ENCODE measurements around the gene KCNK5. TPM values are rescaled to one million over a fixed set of nuclear protein-coding genes. Genes with fewer than 3 reads are reported as not detected.
A peak's percentile ranks its signal among the peaks of the same experiment; 100 is the strongest.

The KCNK5 gene
- total RNA-seq, 2 donors from 2014 or later = 10.9 to 14.7 TPM

DNA sequence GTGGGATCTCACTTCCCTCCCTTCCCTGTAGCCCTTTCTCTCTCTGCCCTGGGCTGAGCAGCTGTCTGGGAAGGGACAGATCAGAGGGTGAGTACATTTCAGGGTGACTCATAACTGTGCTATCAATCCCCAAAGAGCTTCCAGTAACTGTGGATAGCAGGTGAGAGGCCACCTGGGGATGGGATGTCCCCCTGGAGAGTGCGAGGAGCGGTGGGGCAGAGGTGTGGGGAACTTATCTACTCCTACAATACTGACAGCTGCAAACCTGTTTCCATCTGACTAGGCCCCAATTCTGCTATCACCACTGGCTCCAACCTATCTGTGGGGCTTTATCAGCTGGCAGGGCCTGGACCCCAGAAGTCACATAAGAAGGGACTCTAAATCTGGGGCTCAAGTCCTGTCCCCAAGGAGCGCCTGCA lies 32.6 kb downstream of the KCNK5 start:
- no peaks in the 10 kb centered on the region for H3K9me3 Mint-ChIP-seq
- peaks cover 12% of the 10 kb centered on the region for H3K4me1 Mint-ChIP-seq (ENCODE audit: low read depth)
- H3K4me3 Mint-ChIP-seq = no peak overlapping the region
- no peaks in the 10 kb centered on the region for H3K27me3 Mint-ChIP-seq (ENCODE audit: low read depth)
- H3K36me3 Mint-ChIP-seq (ENCODE audit: insufficient read depth in 2 of 2) = peaks cover 11 to 17% of the 10 kb centered on the region in 2 donors
- ATAC-seq (replicated peaks in 1 of 2) = no peak
- peak overlapping the region; percentile 26 for H3K27ac Mint-ChIP-seq
- DNase-seq = no peak

DNA sequence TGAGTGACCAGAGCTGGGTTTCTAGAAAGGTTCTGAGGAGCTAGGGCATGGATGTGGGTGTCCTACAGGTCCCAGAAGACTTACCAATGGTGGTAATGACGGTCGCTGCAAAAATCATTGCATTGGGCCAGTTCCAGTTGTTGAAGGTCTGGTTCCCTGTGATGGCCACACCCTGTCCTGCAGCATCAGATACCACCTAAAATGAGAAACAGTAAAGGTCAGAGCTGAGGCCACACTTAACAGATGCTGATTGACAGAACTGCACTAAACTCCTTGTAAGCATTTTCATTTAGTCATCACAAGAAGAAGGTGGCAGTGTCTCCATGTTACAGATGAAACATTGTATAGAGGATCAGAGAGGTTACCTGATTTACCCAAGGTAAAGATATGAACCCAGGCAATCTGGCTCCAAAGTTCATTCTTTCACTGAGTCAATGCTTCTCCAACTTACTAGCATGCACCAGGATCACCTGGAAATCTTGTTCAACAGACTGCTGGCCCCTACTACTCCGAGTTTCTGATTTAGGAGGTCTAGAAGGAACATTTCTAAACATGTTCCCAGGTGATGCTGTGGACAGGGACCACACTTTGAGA lies 33.4 kb downstream of the KCNK5 start:
- no peak overlapping the region for H3K4me3 Mint-ChIP-seq
- no peaks in the 10 kb centered on the region for H3K27me3 Mint-ChIP-seq (ENCODE audit: low read depth)
- H3K36me3 Mint-ChIP-seq (ENCODE audit: insufficient read depth in 2 of 2) = peaks cover 11 to 17% of the 10 kb centered on the region in 2 donors
- H3K9me3 Mint-ChIP-seq = no peaks in the 10 kb centered on the region
- H3K4me1 Mint-ChIP-seq (ENCODE audit: low read depth) = peaks cover 12% of the 10 kb centered on the region
- H3K27ac Mint-ChIP-seq = no peak overlapping the region
- DNase-seq = no peak
- no peak for ATAC-seq (replicated peaks in 1 of 2)

DNA sequence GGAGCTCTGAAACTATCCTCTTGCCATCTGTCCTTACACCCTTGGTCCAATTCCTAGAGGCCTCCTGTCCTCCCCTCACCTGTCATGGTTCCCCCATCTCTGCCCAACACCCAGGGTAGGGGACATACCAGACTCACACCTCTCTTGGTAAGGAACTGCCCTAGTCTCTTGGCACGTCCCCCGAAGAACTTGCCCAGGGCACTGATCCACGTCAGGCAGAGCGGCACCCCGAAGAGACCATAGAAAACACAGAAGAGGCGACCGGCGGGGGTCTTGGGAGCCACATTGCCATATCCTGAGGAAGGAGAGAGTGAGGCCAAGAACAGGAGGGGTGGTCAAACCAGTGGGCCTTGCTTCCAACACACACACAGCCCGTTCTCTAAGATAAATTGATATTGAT lies 34.8 kb downstream of the KCNK5 start:
- Mint-ChIP-seq H3K27me3 (ENCODE audit: low read depth) (no peaks in the 10 kb centered on the region), H3K36me3 (ENCODE audit: insufficient read depth in 2 of 2) (peaks cover 11 to 17% of the 10 kb centered on the region in 2 donors), H3K9me3 (no peaks in the 10 kb centered on the region), H3K4me3 (no peak overlapping the region), H3K27ac (no peak overlapping the region), H3K4me1 (ENCODE audit: low read depth) (peaks cover 14% of the 10 kb centered on the region)
- ATAC-seq (replicated peaks in 1 of 2) = no peak
- no peak for DNase-seq

DNA sequence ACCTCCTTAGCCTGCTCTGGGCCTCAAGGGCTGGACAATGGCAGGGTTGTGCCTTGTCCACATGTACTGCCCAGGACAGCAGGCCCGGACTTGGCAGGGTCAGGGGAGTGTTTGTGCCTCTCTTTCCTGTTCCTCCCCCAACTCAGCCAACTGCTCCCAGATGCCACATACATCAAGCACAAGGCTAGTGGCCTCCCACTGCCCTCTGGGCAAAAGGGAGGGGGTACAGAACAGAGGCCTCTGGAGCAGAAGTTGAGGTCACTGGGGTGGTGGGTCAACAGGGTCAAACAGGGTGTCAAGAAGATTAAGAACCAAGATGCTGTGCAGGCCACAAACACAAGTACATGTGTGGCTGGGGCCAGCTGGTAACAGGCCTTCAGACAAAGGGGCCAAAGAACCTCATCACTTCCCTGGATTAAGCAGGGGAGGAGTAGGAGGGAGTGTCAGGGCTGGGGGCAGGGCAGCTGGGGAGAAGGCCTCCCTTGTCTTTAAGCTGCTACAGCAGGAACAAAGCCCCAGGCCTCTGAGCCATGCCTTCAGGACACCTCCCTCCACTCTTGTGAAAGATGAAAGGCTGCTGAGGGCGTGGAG lies 36.0 kb downstream of the KCNK5 start:
- no peak for ATAC-seq (replicated peaks in 1 of 2)
- Mint-ChIP-seq H3K27me3 (ENCODE audit: low read depth) (no peaks in the 10 kb centered on the region), H3K36me3 (ENCODE audit: insufficient read depth in 2 of 2) (peaks cover 11 to 15% of the 10 kb centered on the region in 2 donors)

DNA sequence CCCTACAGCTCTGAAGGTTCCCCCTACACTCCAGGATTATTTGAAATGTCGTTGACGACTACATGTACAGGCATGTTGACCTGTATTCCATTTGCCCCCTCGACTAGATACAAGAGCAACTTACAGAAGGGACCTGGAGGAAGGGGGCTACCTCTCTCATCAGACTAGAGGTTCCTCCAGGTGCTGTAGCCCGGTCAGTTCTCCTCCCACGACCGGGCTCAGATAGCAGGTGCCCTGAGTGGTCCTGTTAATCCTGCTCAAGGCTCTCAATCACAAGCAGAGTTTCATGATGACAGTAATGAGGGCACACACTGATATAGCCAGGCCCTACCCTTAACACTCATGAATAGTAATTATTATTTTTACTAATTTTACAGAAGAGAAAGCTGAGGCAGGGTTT lies 36.5 kb downstream of the KCNK5 start:
- Mint-ChIP-seq H3K27me3 (ENCODE audit: low read depth) (no peaks in the 10 kb centered on the region), H3K4me3 (no peak overlapping the region), H3K36me3 (ENCODE audit: insufficient read depth in 2 of 2) (peaks cover 11 to 15% of the 10 kb centered on the region in 2 donors), H3K27ac (no peak overlapping the region), H3K4me1 (ENCODE audit: low read depth) (peaks cover 22% of the 10 kb centered on the region), H3K9me3 (no peaks in the 10 kb centered on the region)
- DNase-seq (no peak), ATAC-seq (replicated peaks in 1 of 2) (no peak)

More for the DNA sequence above, 36.0 kb downstream of the KCNK5 start:
- H3K27ac Mint-ChIP-seq = no peak overlapping the region
- no peak overlapping the region for H3K4me3 Mint-ChIP-seq
- H3K4me1 Mint-ChIP-seq (ENCODE audit: low read depth) = peaks cover 24% of the 10 kb centered on the region
- no peak for DNase-seq
- no peaks in the 10 kb centered on the region for H3K9me3 Mint-ChIP-seq

DNA sequence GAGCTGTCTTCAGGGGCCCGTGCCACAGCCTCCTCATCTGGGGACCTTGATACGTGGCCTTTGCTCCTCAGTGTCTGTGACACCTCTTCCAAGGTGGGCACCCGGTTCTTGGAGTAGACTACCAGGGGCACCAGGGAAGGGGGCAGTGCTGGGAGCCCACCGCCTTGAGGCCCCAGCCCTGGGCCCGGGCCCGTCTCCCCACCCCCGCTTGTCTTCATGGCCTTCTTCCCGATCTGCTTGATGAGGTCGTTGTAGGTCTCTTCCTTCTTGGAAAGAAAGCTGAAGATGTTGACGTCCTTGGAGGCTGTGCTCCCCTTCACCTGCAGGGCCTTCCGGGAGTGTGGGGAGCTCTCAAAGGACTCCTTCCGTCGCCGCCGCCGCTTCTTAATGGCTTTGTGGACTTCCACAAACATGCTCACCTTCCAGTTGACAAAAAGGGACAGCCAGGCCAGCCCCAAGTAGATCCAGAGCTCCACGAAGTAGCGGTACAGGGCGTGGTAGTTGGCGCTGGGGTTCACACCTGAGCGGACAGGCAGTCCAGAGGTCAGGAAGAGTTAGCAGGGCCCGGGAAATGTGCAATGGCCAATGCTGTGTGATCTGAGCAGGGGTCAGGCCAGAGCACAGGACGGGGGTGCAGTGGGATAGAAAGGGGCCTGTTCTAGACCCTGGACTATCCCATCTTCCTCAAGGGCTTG lies 37.9 kb downstream of the KCNK5 start:
- H3K36me3 Mint-ChIP-seq (ENCODE audit: insufficient read depth in 2 of 2) = peaks cover 11 to 15% of the 10 kb centered on the region in 2 donors
- no peaks in the 10 kb centered on the region for H3K27me3 Mint-ChIP-seq (ENCODE audit: low read depth)
- H3K9me3 Mint-ChIP-seq = no peaks in the 10 kb centered on the region
- peaks cover 12% of the 10 kb centered on the region for H3K4me1 Mint-ChIP-seq (ENCODE audit: low read depth)
- H3K27ac Mint-ChIP-seq = no peak overlapping the region
- ATAC-seq (replicated peaks in 1 of 2) (no peak), DNase-seq (no peak)
- H3K4me3 Mint-ChIP-seq = no peak overlapping the region

DNA sequence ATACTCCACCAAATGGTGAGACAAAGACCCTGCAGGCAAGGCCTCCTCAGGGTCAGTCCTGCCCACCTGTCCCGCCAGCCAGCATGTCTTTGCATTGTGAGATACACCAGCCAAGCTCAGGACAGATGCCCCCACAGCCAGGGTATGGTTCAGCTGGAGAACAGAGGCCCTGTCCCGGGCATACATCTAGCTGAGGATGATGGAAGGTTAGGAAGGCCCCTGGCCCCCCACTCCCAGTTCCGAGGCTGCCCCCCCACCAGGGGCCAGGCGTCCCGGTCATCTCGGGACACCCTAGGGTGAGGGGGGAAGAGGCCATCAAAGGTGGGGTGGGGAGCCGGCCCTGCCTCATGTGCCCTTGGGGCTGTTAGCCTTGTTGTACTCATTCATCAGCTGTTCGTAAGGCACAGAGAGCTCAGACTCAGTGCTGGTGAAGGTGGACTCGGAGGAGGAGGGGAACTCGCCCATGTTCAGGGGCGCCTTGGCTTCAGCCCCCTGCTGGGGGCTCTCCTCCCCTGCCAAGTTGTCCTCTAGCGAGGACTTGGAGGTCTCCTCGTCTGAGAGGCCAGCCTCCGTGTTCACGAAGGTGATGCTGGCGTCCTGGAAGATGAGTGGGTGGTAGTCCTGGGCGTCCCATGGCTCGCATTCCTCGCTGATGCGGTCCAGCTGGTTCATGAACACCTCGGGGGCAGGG lies 38.6 kb downstream of the KCNK5 start:
- ATAC-seq (replicated peaks in 1 of 2) (no peak), DNase-seq (no peak)
- Mint-ChIP-seq H3K4me1 (ENCODE audit: low read depth) (peaks cover 12% of the 10 kb centered on the region), H3K27ac (no peak overlapping the region), H3K9me3 (no peaks in the 10 kb centered on the region), H3K4me3 (no peak overlapping the region), H3K36me3 (ENCODE audit: insufficient read depth in 2 of 2) (peaks cover 11 to 16% of the 10 kb centered on the region in 2 donors), H3K27me3 (ENCODE audit: low read depth) (no peaks in the 10 kb centered on the region)

DNA sequence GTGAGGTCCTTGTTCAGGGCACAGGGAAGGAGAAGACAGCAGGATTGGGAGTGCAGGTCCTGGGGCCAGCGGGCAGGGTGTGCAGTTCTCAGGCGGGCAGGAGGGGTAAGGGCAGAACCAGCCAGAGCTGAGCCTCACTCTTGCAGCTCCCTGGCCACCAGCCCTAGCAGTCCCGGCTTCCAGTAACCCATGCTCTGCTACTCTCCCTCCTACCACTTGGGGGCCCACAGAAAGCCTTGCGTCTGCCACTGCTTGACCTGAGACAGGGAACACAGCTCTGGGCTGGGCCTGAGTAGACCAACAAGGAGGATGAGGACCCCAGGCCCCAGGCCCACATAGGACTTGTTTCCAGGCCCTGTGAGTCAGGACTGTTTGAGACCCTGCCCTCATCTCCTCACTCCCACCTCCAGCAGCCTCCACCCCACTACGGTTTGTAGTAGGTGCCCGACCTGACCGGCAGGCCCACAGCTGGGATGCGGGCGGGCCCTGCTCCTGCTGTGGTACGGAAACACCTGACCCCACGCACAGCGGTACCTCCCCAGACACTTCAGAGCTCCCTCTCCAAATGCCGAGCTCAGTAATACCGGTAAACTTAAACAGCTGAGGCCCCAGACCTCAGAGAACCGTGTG lies 39.2 kb downstream of the KCNK5 start:
- Mint-ChIP-seq H3K4me1 (ENCODE audit: low read depth) (peaks cover 12% of the 10 kb centered on the region), H3K4me3 (no peak overlapping the region), H3K9me3 (no peaks in the 10 kb centered on the region), H3K27ac (no peak overlapping the region), H3K27me3 (ENCODE audit: low read depth) (no peaks in the 10 kb centered on the region), H3K36me3 (ENCODE audit: insufficient read depth in 2 of 2) (peaks cover 8 to 12% of the 10 kb centered on the region in 2 donors)
- ATAC-seq (replicated peaks in 1 of 2) = peak in 1 of 2 donors; percentile 51
- peak; percentile 7 to 15 for DNase-seq

DNA sequence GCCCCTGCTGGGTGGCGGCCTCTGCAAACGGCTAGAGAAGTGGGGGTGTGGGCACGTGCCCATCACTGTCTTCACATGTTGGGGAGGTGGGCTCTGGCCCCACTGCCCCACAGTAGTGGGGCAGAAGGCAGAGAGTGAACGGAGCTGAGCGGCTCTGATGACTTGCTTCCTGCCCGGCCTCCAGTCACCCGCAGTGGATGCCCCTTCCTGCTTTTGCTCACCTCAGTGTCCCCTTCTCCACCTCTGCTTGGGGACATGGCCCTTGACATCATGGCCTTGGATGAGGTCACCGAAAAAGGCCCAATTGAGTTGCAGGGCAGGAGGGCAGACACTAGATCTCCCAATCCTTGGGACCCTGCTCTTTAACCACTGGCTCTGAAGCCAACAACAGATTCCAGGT lies 40.1 kb downstream of the KCNK5 start:
- H3K4me3 Mint-ChIP-seq = no peak overlapping the region
- no peak overlapping the region for H3K27ac Mint-ChIP-seq
- no peaks in the 10 kb centered on the region for H3K27me3 Mint-ChIP-seq (ENCODE audit: low read depth)
- H3K9me3 Mint-ChIP-seq = no peaks in the 10 kb centered on the region
- H3K36me3 Mint-ChIP-seq (ENCODE audit: insufficient read depth in 2 of 2) = peaks cover 2 to 9% of the 10 kb centered on the region in 2 donors
- ATAC-seq (replicated peaks in 1 of 2) (no peak), DNase-seq (no peak)
- peaks cover 12% of the 10 kb centered on the region for H3K4me1 Mint-ChIP-seq (ENCODE audit: low read depth)

DNA sequence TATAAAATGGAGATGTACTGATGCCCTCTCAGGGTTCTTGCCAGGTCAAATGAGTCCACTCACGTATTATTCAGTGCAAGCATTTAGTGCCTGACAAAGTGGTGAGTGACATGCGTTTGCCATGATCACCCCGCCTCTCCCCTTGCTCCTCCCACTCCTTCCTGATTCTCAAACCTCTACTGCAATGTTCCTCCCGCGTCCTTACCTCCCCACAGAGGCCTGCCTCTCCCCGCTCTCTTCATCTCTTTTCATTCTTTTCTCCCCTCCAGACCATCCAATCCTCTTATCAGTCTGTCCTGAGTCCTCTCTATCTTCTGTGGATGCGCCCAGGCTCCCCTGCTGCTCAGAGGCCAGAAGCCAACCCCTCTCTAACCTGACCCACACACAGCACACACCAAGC lies 40.7 kb downstream of the KCNK5 start:
- Mint-ChIP-seq H3K4me3 (no peak overlapping the region), H3K27me3 (ENCODE audit: low read depth) (no peaks in the 10 kb centered on the region), H3K36me3 (ENCODE audit: insufficient read depth in 2 of 2) (peaks cover 2 to 5% of the 10 kb centered on the region in 2 donors), H3K4me1 (ENCODE audit: low read depth) (peaks cover 12% of the 10 kb centered on the region), H3K9me3 (no peaks in the 10 kb centered on the region), H3K27ac (peak overlapping the region; percentile 0)
- peak; percentile 45 to 54 for ATAC-seq (replicated peaks in 1 of 2)
- no peak for DNase-seq

DNA sequence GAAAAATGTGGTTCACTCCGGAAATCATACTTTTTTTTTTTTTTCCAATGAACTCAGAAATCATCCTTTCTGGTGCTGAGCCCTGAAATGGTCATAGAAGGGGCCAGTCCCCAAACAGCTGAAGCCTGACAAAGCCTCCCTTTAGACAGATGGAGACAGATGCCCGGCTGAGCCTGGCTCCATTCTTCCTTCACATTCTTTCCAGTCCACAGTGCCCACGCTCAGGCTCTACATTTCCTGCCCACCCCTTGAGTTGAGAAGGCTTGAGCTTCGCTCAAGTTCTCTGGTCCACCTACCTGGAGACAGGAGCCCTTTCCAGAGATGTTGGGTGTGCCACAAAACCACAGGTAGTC lies 41.2 kb downstream of the KCNK5 start:
- Mint-ChIP-seq H3K36me3 (ENCODE audit: insufficient read depth in 2 of 2) (peaks cover 0 to 2% of the 10 kb centered on the region in 2 donors), H3K4me3 (no peak overlapping the region), H3K9me3 (no peaks in the 10 kb centered on the region), H3K27ac (no peak overlapping the region), H3K4me1 (ENCODE audit: low read depth) (peaks cover 12% of the 10 kb centered on the region), H3K27me3 (ENCODE audit: low read depth) (no peaks in the 10 kb centered on the region)
- no peak for DNase-seq
- ATAC-seq (replicated peaks in 1 of 2) = no peak

DNA sequence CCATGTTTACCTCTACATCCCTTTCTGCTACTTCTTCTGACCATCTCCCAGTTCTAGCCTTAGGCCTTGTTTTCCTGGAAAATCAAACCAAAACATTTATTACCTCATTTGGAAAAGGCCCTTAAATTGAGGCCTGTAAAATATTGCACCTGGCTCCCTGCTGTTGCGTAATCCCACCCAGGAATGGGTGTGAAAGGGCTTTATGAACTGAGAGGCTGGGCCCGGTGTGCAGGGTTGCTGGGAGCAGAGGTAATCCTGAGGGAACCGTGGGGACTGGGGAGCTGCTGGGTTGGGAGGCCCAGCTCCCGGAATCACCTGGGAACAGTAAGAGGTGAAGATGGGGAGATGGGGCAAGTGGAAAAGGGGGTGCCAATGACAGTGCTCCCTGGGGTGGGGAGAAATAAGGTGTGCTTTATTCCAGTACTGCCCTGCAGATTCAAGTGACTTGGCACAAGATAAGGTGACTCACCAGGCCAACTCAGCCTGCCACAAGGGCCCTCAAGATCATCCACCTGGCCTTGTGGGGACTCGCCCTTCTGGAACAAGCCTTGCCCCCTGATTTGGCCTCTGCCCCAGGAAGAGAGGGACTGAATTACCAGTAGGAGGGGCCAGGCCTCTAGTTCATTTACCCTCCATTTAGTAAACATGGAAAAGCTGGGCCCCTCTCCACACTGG lies 44.2 kb downstream of the KCNK5 start:
- no peak overlapping the region for H3K27ac Mint-ChIP-seq
- H3K4me1 Mint-ChIP-seq (ENCODE audit: low read depth) = peaks cover 12% of the 10 kb centered on the region
- no peak overlapping the region for H3K4me3 Mint-ChIP-seq
- DNase-seq = no peak
- H3K27me3 Mint-ChIP-seq (ENCODE audit: low read depth) = no peaks in the 10 kb centered on the region
- H3K9me3 Mint-ChIP-seq = no peaks in the 10 kb centered on the region
- no peak for ATAC-seq (replicated peaks in 1 of 2)
- H3K36me3 Mint-ChIP-seq (ENCODE audit: insufficient read depth in 2 of 2) = peaks cover 0 to 2% of the 10 kb centered on the region in 2 donors

Data from activated T-cell treated with anti-CD3 and anti-CD28 coated beads, Interleukin-2, amount 50 U/mL, for 72 hours (primary cell).